ENCODE data around the gene ZNF611.

ZNF611 gene

DNA sequence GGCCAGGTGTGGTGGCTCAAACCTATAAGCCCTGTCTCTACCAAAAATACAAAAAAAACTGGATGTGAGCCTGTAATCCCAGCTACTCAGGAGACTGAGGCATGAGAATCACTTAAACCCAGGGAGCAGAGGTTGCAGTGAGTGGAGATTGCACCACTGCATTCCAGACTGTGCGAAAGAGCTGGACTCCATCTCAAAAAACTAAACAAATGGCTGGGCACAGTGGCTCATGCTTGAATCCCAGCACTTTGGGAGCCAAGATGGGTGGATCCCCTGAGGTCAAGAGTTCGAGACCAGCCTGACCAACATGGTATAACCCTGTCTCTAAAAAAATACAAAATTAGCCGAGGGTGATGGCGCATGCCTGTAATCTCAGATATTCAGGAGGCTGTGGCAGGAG lies 61.8 kb downstream of the ZNF611 start:
- no peak for DNase-seq

DNA sequence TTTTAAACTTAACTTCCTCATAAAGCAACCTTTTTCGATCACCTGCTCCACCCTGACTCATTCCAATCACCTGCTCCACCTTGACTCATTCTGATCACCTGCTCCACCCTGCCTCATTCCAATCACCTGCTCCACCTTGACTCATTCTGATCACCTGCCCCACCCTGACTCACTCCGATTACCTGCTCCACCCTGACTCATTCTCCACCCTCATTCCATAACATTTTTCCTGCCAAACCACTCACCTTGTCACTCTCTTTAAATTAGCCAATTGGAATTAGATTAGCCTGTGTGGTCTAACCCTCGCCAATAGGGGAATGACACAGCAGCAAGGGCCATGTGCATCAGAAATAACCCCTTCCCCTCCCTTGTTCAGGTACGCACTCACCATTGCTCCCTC lies 64.8 kb downstream of the ZNF611 start:
- no peak for DNase-seq

DNA sequence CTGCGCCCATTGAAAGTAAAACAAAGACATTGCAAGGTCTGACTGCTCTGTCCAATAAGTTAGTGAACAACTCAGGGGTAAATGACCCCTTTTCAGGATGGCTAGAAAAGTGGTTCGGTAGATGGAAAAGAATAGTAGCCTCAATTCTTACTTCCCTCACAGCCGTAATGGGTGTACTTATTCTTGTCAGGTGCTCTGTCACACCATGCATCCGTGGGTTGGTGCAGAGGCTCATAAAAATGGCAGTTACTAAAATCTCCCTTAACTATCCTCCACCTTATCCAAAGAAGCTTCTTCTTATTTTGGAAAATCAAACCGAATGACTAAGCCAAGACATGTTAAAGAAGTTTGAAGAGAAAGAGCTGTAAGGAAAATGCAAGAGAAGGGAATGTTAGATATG lies 65.3 kb downstream of the ZNF611 start:
- DNase-seq = no peak

DNA sequence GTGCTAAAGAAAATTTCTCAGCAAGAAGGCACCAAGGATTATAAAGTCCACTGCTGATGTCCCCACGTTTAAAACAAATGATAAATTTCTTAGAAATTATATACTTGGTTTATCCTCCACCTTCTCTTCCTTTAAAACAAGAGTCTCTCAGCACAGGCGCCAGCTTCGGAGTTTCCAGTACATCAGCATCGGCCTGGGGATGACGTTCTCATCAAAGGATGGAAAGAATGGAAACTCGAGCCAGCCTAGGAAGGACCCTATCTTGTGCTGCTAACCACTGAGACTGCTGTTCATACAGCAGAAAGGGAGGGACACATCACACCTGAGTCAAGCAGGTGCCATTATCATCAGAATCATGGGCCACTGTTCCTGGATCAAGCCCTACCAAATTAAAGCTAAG lies 66.9 kb downstream of the ZNF611 start:
- DNase-seq = no peak

DNA sequence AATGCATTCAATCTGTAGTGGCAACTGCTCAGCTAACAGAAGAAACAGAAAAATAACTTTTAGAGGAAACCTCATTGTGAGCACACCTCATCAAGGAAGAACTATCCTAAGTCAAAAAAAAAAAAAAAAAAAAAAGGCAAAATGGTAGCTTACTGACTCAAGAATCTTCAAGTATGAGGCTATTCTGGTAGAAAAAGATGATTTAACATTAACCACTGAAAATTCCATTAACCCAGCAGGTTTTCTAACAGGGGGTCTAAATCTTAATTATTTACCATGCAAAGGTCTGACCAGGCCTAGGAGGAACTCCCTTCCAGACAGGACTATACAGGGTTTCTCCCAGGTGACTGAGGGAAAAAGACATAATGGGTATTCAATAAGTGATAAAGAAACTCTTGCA lies 68.3 kb downstream of the ZNF611 start:
- DNase-seq = no peak

DNA sequence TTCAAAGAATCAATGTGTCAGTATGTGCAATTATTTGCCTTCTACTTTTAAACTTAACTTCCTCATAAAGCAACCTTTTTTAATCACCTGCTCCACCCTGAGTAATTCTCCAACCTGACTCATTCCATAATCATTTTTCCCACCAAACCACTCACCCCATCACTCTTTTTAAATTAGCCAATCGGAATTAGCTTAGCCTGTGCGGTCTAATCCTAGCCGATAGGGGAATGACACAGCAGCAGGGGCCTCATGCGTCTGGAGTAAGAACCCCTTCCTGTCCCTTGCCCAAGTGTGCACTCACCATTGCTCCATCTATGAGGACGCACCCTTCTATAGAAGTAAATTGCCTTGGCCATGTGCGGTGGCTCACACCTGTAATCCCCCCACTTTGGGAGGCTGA lies 69.3 kb downstream of the ZNF611 start:
- DNase-seq = no peak

DNA sequence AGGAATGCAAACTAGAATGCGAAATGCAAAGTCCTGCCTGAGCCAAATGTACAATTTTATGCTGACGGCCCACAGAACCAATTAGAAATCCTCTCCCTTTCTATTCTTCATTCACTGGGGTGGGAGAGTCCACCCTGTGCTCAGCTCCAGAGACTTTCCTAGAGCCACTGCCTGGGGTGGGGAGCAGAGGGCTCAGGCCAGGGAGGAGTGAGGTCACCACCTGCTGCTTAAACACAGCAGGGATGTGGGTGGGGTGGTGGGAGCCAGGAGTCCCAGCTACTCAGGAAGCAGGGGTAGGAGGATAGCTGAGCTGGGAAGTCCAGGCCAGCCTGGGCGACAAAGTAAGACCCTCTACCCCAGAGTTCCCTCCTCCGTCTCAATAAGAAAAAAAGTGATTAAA lies 69.8 kb downstream of the ZNF611 start:
- DNase-seq = no peak

DNA sequence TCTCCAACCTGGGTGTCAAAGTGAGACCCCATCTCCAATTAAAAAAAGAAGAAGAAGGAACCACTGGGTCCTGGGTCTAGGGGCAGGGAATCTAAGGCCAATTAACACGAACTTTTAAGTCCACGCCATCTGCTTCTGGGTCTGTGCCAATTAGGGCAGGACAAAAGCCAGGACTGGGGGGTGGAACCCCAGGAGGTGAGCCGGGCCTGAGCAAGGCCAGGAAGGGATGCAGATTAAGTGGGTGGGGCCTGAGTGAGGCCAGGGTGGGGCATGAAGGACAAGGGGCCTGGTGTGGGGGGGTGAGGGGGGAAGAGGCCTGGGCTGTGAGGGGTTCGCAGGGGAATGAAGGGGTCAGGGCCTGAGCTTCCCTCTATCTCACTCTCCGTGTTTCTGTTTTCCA lies 70.4 kb downstream of the ZNF611 start:
- DNase-seq = no peak

DNA sequence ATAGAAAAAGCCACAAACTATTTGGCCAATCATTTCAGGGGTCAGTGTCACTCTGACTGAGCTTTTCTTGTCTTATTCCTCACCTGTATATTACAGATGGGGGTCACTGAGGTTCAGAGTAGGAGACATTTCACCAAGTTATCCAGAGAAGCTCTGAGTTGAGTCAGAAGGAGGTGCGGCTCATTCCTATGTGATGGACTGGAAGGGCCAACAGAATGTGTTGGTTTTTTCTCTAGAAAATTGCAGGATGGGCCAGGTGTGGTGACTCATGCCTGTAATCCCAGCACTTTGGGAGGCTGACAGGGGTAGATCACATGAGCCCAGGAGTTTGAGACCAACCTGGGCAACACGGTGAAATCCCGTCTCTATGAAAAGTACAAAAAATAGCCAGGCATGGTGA lies 72.2 kb downstream of the ZNF611 start:
- no peak for DNase-seq

DNA sequence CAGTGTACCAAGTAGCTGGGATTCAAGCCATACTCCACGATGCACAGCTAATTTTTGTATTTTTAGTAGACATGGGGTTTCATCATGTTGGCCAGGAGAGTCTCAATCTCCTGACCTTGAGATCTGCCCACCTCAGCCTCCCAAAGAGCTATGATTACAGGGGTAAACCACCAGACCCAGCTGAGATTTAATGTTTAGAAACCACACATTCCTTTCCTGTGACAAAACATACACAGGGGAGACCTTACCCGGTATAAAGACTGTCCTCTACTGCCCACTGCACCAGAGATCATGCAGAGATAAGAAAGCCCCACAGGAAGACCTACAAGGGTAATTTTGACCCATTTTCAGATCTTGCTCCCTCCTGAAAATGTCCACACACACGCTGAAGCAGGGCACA lies 73.9 kb downstream of the ZNF611 start:
- DNase-seq = no peak

DNA sequence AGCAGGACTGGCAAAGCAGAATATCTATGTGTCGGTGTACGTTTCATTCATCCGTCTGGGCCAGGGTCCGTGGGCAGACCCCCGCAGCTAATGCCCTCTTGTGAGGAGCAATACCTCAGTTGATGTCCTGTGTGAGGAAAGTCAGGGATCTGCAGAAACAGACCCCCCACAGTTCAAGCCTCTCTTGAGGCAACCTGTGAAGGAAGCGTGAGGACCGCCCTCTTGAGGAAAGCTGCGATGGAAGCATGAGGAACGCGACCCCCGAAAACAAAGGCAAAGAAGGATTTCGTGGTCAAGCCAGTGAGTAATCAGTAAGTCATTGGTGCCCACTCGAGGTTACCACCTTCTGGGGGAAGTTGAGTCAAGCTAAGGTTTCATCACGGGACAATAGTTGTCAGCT lies 75.8 kb downstream of the ZNF611 start:
- no peak for DNase-seq

DNA sequence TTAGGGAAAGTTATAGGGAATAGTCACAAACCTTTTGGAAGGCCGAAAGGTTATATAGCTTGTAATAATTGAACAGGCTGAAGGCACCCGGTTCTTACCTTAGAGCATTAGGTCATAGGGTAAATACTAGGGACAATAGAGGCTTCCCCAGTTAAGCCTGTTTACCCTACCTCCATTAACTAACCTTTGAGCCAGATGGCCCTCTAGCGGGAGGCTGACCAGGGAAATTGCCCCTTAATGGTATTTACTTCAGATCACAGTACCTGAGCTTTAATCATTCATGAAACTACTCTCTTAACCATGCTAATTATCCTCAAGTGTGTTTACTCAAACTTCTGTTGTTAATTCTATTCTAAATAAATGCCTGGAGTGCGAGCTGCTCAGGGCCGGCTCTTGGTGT lies 76.2 kb downstream of the ZNF611 start:
- DNase-seq = no peak

DNA sequence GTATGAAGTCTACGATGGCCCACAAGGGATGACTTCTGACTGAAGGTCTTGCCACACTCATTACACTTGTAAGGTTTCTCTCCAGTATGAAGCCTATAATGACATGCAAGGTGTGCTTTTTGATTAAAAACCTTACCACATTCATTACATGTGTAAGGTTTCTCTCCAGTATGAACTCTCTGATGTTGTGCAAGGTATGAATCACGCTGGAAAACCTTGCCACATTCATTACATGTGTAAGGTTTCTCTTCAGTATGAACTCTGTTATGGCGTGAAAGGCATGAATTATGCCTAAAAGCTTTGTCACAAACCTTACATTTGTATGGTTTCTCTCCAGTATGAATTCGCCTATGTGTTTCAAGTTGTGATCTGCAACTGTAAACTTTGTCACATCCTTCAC lies 81.7 kb downstream of the ZNF611 start:
- DNase-seq = no peak
